SH-SY5Y (cell line): ENCODE data around the gene MBP.

Experiments used
- GATA2 ChIP-seq: IDR thresholded peaks from 2 replicates; pipeline ENCODE4 v1.6.1; 2011; ENCODE audit warnings: mild to moderate bottlenecking, low read depth, low read length
- GATA3 ChIP-seq: IDR thresholded peaks from 2 replicates; pipeline ENCODE4 v1.6.1; 2011; ENCODE audit warnings: low read depth, mild to moderate bottlenecking, low read length, moderate library complexity

DNA sequence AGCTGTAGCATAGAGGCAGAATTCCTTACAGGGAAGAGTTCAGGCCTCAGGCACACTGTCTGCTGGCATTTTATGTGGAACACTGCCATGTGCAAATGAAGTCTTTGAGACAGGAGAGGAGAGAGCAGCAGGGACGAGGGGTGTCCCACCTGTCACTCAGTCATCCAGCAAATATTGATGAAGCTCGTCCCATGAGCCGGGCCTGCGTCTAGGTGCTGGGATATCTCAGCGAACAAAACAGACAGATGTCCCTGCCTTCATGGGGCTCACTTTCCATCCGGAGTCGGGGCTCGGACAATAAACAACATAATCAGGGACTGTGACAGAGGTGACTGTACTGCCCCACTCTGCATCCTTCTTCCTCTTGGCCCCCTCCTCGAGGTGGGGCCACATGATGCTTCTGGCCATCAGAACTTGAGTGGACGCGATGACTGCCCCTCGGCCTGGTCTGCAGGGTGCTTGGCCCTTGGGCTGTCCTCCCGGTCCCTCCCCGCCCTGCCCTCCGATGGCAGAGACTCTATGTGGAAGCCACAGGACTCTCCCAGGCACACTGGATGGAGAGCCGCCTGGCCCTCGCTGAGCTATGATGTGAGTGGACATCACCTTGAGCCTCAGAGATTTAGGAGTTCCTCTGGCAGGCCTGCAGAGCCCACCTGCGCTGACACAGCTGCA, 78.8 kb downstream of the MBP start:
- TF ChIP-seq GATA3: no peak
- TF ChIP-seq GATA2: no peak
